Fibroblast of mammary gland (primary cell): ENCODE results near the gene RALGDS.

Experiments
- DNase-seq: peaks from one replicate; pipeline ENCODE4 v3.0.0-alpha.2; 2010; ENCODE audit warnings: low read depth
- H3K4me3 ChIP-seq: 2 replicates; pipeline ENCODE4 v1.5.1; 2011; ENCODE audit warnings: low read depth, mild to moderate bottlenecking, low read length, moderate library complexity; ENCODE audit not compliant: control insufficient read depth
- CTCF ChIP-seq: conservative IDR thresholded peaks from 2 replicates; pipeline ENCODE4 v1.5.1; 2011; ENCODE audit warnings: low read depth, low read length, inconsistent platforms; ENCODE audit not compliant: control insufficient read depth, insufficient read depth

Gene RALGDS

DNA sequence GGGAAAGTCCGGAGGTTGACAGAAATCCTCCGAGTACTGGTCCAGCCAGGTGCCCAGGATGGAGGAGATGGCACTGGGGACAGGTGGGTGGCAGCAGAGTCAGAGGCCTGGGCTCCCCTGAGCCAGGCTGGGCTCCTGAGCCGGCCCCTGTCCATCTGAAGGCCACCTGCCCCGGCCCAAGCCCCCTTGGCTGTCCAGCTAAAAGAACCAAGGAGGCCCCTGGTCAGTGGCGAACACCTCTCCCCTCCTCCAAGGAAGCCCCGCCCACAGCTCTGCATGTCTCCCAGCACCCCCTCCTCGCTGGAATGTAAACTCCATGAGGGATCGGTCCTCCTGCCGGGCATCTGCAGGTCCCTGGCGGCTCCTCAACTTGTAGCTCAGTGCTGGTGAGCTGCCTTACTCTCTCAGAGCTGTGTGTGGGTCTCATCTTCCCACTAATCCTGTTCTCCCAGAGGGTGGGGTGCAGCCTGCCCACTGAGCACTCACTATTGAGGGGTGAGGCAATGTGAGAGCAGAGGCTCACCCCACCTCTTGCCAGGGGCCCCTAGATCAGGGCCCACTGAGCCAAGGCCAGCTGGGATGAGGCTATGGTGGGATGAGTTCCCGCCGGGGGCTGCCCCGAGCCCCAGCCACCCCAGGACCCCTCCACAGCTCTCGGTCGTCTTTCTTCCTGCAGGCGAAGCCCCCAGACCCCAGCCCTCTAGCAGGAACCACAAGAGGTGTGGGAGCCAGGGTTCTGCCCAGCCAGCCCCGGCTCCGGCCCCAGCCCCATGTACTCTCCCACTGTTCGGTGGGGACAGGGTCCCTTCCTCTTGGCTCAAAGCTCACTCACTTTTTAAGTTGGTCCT, 12.0 kb downstream of the RALGDS start:
- TF ChIP-seq CTCF, result no peak
- no peak for DNase-seq
- H3K4me3 ChIP-seq, result no peak overlapping the region

DNA sequence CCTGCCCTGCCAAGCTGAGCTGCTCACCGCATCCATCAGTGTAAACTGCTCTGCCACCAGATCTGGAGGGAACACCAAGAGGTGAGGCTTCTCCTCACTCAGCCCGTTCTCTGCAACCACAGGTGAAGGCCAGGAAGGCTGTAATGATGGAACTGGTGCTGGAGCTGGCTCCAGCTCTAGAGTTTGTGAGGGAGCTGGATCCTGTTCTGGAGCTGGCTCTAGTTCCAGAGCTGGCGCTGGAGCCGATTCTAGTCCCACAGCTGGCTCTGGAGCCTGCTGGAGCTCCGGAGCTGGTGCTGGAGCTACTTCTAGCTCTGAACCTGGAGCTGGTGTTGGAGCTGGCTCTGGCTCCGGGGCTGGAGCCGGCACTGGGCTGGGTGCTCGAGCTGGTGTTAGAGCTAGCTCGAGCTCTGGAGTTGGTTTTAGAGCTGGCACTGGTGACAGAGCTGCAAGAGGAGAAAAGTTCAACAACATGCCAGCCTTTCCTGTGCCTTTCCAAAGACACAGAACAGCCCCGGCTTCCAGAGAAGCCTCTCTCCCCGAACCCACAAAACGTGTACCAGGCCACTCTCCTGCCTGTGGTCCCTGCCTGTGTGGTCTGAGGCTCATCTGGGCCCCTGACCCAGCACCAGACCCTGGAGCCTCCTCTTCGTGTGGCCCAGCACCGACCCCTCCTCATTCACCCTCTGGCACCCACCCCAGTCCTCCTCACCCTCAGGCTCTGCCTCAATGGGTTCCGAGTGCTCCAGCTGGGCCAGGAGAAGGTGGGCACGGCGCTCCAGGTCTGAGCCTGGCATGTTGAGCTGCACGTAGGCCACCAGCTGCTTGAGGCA, 12.9 kb downstream of the RALGDS start:
- no peak for TF ChIP-seq CTCF
- no peak overlapping the region for H3K4me3 ChIP-seq
- DNase-seq, result no peak

- no peak for DNase-seq
- no peak overlapping the region for H3K4me3 ChIP-seq
- no peak for TF ChIP-seq CTCF
Observed at GRCh38 chr9:133107245-133107722, 13.8 kb downstream of the RALGDS start.

DNA sequence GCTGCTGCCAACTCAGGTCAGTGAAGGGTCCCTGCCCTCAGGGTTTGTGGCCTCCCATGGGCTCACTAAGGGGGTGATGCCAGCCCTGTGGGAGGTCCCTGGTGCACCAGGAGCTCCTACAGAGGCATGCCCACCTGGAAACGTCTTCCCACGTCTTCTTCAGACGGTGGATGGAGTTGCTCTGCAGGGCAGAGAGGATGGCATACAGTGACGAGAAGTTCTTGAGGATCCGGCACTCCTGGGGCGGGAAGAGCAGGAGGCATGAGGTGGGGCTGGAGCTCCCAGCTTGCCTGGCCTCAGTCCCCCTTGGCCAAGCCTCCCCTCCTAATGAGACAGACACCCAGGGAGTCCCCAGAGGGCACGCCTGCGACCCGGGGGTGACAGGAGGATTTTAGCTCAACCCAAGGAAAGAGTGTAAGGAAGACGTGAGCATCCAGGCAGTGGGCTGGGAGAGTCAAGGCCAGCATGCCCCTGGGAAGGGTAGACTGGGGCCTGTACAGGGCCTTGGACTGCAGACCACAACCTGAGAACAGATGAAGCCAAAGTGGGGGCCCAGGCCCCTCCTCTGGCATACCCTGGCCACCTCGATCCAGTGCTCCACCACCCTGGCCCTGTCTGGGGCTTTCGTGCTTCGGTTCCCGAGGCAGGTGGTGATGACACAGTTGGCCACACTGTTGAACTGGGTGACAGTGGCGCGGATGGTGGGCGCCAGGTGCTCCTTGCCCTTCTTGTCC, 14.4 kb downstream of the RALGDS start:
- no peak overlapping the region for H3K4me3 ChIP-seq
- no peak for DNase-seq
- TF ChIP-seq CTCF, result no peak

- TF ChIP-seq CTCF, result no peak
- H3K4me3 ChIP-seq, result no peak overlapping the region
- DNase-seq, result no peak
Observed at GRCh38 chr9:133105461-133105770, 15.6 kb downstream of the RALGDS start.

GRCh38 chr9:133104718-133105460, 16.2 kb downstream of the RALGDS start:
- TF ChIP-seq CTCF, result no peak
- H3K4me3 ChIP-seq, result no peak overlapping the region
- DNase-seq, result no peak
